KMS-11 (cell line): ENCODE measurements around the gene DNASE1L2.

ENCODE experiments used
- H2AFZ ChIP-seq: fragments of 200-600 bp; sonication (generic); 2 replicates; pipeline ENCODE4 v1.6.1; 2016; ENCODE audit warnings: antibody characterized with exemption, mixed run types, low read depth
- H3K27ac ChIP-seq: fragments of 200-600 bp; sonication (generic); 2 replicates; pipeline ENCODE4 v1.6.1; 2016; ENCODE audit warnings: mild to moderate bottlenecking, mixed run types
- H3K27me3 ChIP-seq: fragments of 200-600 bp; sonication (generic); 2 replicates; pipeline ENCODE4 v1.6.1; 2017; ENCODE audit warnings: mild to moderate bottlenecking, low read depth, mixed run types, moderate library complexity; ENCODE audit not compliant: insufficient read depth
- H3K36me3 ChIP-seq: fragments of 200-600 bp; sonication (generic); 2 replicates; pipeline ENCODE4 v1.6.1; 2017; ENCODE audit warnings: mild to moderate bottlenecking, mixed run types; ENCODE audit not compliant: insufficient read depth
- H3K4me1 ChIP-seq: fragments of 200-600 bp; sonication (generic); 2 replicates; pipeline ENCODE4 v1.6.1; 2016; ENCODE audit warnings: mild to moderate bottlenecking, low read depth, mixed run types; ENCODE audit not compliant: poor library complexity, severe bottlenecking
- H3K4me2 ChIP-seq: fragments of 200-600 bp; sonication (generic); 2 replicates; pipeline ENCODE4 v1.7.0; 2016; ENCODE audit warnings: mild to moderate bottlenecking, mixed run types
- H3K4me3 ChIP-seq: fragments of 200-600 bp; sonication (generic); IDR thresholded peaks from 2 replicates; pipeline ENCODE4 v1.6.1; 2017; ENCODE audit warnings: low read depth, low read length, mixed read lengths; ENCODE audit not compliant: insufficient read depth
- H3K79me2 ChIP-seq: fragments of 200-600 bp; sonication (generic); 2 replicates; pipeline ENCODE4 v1.6.1; 2016; ENCODE audit warnings: low read depth, mixed run types; ENCODE audit not compliant: insufficient read depth
- H3K9ac ChIP-seq: fragments of 200-600 bp; sonication (generic); 2 replicates; pipeline ENCODE4 v1.6.1; 2016; ENCODE audit warnings: mild to moderate bottlenecking, mixed run types
- H4K20me1 ChIP-seq: fragments of 200-600 bp; sonication (generic); 2 replicates; pipeline ENCODE4 v1.6.1; 2016; ENCODE audit warnings: mild to moderate bottlenecking, mixed run types; ENCODE audit not compliant: insufficient read depth
- CTCF ChIP-seq: fragments of 200-600 bp; sonication (generic); conservative IDR thresholded peaks from 2 replicates; pipeline ENCODE4 v1.6.1; 2017; ENCODE audit warnings: low read depth, mild to moderate bottlenecking, antibody characterized with exemption, low read length, moderate library complexity, mixed read lengths

Gene DNASE1L2

DNA sequence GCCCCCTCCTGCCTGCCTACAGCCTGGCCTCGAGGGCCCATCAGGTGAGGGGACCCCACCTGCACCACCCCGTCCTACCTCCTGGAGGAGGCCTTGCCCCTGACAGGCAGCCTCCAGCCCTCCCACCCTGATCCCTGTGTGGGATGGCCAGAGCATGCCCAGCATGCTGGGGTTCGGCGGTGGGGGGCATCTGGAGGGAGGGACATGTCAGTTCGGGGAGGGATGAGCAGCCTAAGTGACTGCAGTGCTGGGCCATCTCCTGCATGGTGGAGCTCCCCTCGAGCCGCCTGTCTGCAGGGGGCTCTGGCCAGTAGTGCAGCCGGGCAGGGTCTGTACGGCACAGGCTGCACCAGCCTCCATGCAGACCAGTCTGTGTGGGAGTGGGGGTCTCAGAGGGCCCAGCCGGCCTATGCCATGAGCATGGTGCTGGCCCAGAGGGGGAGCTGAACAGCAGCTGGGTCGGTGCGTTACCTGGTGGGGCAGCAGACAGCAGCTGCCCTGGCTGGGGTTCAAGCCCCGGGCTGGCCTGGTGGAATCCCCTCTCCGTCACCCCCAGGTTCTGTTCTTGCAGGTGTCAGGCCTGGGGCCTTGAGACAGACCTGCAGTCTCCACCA, 35.7 kb downstream of the DNASE1L2 start:
- peaks cover 9% of the 10 kb centered on the region for H3K79me2 ChIP-seq
- H4K20me1 ChIP-seq: no peaks in the 10 kb centered on the region; the same call in 1 of the 2 replicates
- H3K4me1 ChIP-seq: peaks cover 12% of the 10 kb centered on the region
- H3K36me3 ChIP-seq: no peaks in the 10 kb centered on the region
- H3K9ac ChIP-seq: no peak overlapping the region
- no peak for TF ChIP-seq CTCF
- no peak overlapping the region for H3K27ac ChIP-seq
- H3K4me2 ChIP-seq: no peak overlapping the region
- no peak overlapping the region for H2AFZ ChIP-seq
- H3K27me3 ChIP-seq: no peaks in the 10 kb centered on the region
- no peak overlapping the region for H3K4me3 ChIP-seq

DNA sequence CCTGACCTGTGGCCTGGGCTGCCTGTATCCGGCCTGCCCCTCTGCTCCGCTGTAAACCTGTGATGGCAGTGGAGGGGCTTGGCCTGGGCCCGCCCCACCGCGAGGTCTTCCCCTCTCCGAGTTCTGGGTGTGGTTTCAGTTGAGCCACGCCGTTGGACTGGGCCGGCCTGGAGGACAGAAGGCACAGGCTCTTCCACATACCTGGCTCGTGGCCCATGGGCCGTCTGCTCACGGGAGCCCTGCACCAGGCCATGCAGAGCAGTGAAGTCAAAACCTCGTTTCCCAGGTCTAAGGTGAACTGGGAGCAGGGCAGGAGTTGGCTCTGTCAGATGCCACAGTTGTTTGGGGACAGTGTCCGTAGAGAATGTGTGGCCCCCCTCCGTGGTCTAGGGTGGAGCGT, 37.2 kb downstream of the DNASE1L2 start:
- no peak overlapping the region for H3K27ac ChIP-seq
- TF ChIP-seq CTCF: no peak

DNA sequence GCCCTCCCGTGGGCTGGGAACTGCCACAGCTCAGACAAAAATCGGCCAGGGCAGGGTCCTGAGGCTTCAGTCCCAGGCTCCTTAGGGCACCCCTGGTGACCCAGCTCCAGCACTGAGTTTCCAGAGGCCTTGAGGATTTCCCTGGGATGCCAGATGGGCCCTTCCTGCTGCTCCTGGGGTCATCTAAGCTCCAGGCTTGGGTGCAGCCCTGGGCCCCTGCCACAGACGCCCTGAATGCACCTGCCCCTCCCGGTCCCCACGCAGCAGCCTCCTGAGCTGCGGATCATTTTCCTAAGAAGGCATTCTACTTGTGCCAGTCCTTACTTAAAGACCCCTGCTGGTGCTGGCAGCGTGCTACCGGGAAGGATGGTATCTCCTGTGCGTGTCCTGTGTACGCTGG, 37.7 kb downstream of the DNASE1L2 start:
- H3K79me2 ChIP-seq: no peaks in the 10 kb centered on the region; the same call in 1 of the 2 replicates
- TF ChIP-seq CTCF: no peak
- H3K27ac ChIP-seq: no peak overlapping the region
- no peaks in the 10 kb centered on the region for H3K36me3 ChIP-seq
- no peak overlapping the region for H3K4me2 ChIP-seq
- no peak overlapping the region for H3K9ac ChIP-seq
- peaks cover 12% of the 10 kb centered on the region for H3K4me1 ChIP-seq
- H3K4me3 ChIP-seq: no peak overlapping the region
- no peak overlapping the region for H2AFZ ChIP-seq
- H4K20me1 ChIP-seq: no peaks in the 10 kb centered on the region
- no peaks in the 10 kb centered on the region for H3K27me3 ChIP-seq

More for the DNA sequence above, 37.2 kb downstream of the DNASE1L2 start:
- no peaks in the 10 kb centered on the region for H3K27me3 ChIP-seq
- H3K9ac ChIP-seq: no peak overlapping the region
- no peaks in the 10 kb centered on the region for H4K20me1 ChIP-seq
- H3K36me3 ChIP-seq: no peaks in the 10 kb centered on the region
- peaks cover 12% of the 10 kb centered on the region for H3K4me1 ChIP-seq
- no peak overlapping the region for H3K4me2 ChIP-seq
- H3K4me3 ChIP-seq: no peak overlapping the region
- H2AFZ ChIP-seq: no peak overlapping the region
- H3K79me2 ChIP-seq: no peaks in the 10 kb centered on the region; the same call in 1 of the 2 replicates

DNA sequence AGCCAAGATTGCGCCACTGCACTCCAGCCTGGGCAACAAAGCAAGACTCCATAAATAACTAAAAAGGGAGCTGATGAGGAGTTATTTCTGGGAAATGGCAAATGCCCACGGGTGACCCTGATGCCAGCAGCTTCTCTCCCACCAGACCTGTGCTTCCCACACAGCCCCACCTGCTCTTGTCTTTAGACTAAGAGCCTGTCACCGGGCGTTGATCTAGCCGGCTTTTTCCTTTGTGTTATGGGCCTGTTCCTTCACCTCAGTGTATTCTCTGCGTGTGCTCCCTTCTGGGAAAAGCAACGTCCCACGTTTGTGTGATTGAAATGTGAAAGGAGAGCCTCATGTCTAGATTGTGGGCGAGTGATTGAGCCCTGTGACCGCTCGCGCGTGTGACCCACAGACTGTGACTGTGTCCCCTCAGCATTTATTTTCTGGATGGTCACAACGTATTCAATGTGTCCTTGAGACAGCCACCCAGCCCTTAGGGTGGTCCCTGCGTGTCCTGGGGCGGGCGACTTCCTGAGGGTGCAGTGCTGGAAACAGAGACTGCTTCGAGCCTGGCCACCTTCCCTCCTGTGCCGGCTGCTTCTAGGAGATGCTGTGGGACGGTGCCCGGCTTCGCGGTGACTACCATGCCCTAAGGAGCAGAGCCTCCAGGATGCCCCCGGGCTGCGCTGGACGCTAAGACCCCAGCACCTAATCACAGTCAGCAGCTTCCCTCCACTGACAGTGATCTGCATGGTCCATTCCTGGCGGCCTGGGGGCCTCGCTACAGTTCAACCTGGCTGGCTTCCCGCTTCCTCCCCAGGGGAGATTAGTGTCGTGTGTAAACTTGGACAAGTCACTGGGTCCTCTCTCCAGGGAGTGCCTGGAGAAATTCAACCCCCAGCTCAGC, 39.5 kb downstream of the DNASE1L2 start:
- no peaks in the 10 kb centered on the region for H3K79me2 ChIP-seq
- H3K27ac ChIP-seq: no peak overlapping the region
- no peaks in the 10 kb centered on the region for H3K27me3 ChIP-seq
- no peaks in the 10 kb centered on the region for H3K4me1 ChIP-seq
- H2AFZ ChIP-seq: no peak overlapping the region
- no peak overlapping the region for H3K4me3 ChIP-seq
- no peaks in the 10 kb centered on the region for H4K20me1 ChIP-seq
- no peaks in the 10 kb centered on the region for H3K36me3 ChIP-seq
- H3K9ac ChIP-seq: no peak overlapping the region
- H3K4me2 ChIP-seq: no peak overlapping the region
- no peak for TF ChIP-seq CTCF
